Measurements from ENCODE around the gene SDHAF2. TPM values are rescaled to one million over a fixed set of nuclear protein-coding genes. Genes with fewer than 3 reads are reported as not detected.

The SDHAF2 gene
- total and polyA plus RNA-seq, 2 of the 13 experiments (the other 11 are each of a cell fraction or from before 2014, with no cell fraction given) = 44.2 to 70.4 TPM

DNA sequence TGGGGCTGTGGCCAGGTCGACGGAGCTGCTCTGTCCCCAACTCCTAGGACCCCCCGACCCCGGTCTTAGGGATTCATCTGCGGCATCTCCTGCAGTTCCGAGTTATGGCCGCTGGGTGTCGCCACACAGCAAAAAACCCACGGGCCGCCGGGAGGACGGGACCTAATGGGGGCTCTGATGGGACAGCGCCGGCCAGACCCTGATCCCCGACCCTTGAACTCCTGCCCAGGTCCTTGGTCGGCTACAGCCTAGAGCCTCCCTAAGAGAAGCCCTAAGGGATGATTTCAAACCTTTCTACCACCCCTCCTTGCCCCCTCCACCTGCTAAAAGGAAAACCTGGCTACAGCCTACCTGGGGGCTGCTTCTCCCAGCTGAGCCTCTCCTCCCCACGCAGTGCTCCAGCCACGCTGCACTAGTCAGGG is 47.8 kb downstream of the SDHAF2 start:
- H3K4me2 ChIP-seq (ENCODE audit: low read depth, low read length) = peak overlapping the region; percentile 30; the same call in 1 of the 2 replicates
- peaks cover 2 to 22% of the 10 kb centered on the region in 2 experiments; a peak in 4 of 5 replicates for H3K27me3 ChIP-seq (ENCODE audit: control insufficient read depth in 1 of 2, insufficient read depth in 2 of 2, low read length in 2 of 2)
- in situ Hi-C loops (cut with HindIII; ENCODE audit: extremely low pct_ligation_motif_present, low pct_unique_long_range_greater_than_20kb) = loop anchor here (5.0 kb wide), 2 partner anchors 40 to 160 kb away; no protein-coding TSS in a partner anchor
- 0% methylated on average over 2 of the region's 18 CpGs for WGBS (ENCODE audit: low lambda C conversion rate)
- H4K20me1 ChIP-seq (ENCODE audit: insufficient read depth, low read length) = no peaks in the 10 kb centered on the region
- H3K4me1 ChIP-seq (ENCODE audit: insufficient read depth, low read length) = peaks cover 27% of the 10 kb centered on the region
- intact Hi-C loops (cut with micrococcal nuclease; ENCODE audit: unreplicated experiment) = loop anchor here (1.0 to 2.0 kb wide), 3 partner anchors 40 to 161 kb away; no protein-coding TSS in a partner anchor
- CTCF ChIA-PET (ENCODE audit: low intra/inter-chr PET ratio, low total read pairs) = interaction anchor here (0.8 to 5.8 kb wide), 5 partner anchors 38 to 160 kb away, joined by 3 to 87 read pairs (median 5); no protein-coding TSS in a partner anchor
- peak; percentile 41 for ATAC-seq
- H3K36me3 ChIP-seq (replicated peaks in 1 of 2; ENCODE audit: control insufficient read depth in 1 of 2, insufficient read depth in 2 of 2, low read length in 2 of 2) = no peaks in the 10 kb centered on the region
- DNase-seq (ENCODE audit: low spot score) = no peak
- no peak overlapping the region for H2AFZ ChIP-seq (ENCODE audit: low read length)
- POLR2A ChIA-PET = no interaction called here
- no peak overlapping the region for H3K27ac ChIP-seq (ENCODE audit: extremely low read length, insufficient read depth, low read length)
- H3K9ac ChIP-seq (ENCODE audit: insufficient read depth, low read depth, low read length) = no peak overlapping the region
- no peaks in the 10 kb centered on the region for H3K79me2 ChIP-seq (ENCODE audit: insufficient read depth, low read length)
- no TSS peak for BruUV-seq (replicated peaks)
- H3K9me3 ChIP-seq (ENCODE audit: low read length) = no peaks in the 10 kb centered on the region
- no peak for FAIRE-seq
- no peak overlapping the region for H3K4me3 ChIP-seq (replicated peaks in 1 of 3; ENCODE audit: insufficient read depth in 1 of 3, low read depth in 2 of 3, low read length in 3 of 3)
- TF ChIP-seq ZNF562 (CRISPR knock-in tag; IDR thresholded peaks at IDR 0.05; ENCODE audit: borderline replicate concordance) (no peak), ZNF343 (CRISPR knock-in tag; IDR thresholded peaks at IDR 0.05) (no peak), ZNF687 (CRISPR knock-in tag; IDR thresholded peaks at IDR 0.05) (peak; percentile 30; the same call in 1 of the 2 replicates), ZNF576 (CRISPR knock-in tag; IDR thresholded peaks at IDR 0.05) (no peak), NFIC (IDR thresholded peaks at IDR 0.05; ENCODE audit: low read length) (no peak), SP5 (CRISPR knock-in tag; IDR thresholded peaks at IDR 0.05; ENCODE audit: borderline replicate concordance, low read depth) (no peak), RARG (CRISPR knock-in tag; IDR thresholded peaks at IDR 0.05; ENCODE audit: low read depth) (no peak), PCBP1 (IDR thresholded peaks at IDR 0.05; ENCODE audit: borderline replicate concordance, low read depth, low read length) (0 out of 2 replicates have a peak, but pooled peaks have one; percentile 31), JARID2 (CRISPR knock-in tag; IDR thresholded peaks at IDR 0.05; ENCODE audit: insufficient replicate concordance) (no peak), PAF1 (CRISPR knock-in tag; IDR thresholded peaks at IDR 0.05) (no peak), ERF (CRISPR knock-in tag; IDR thresholded peaks at IDR 0.05) (no peak), ZEB1 (IDR thresholded peaks at IDR 0.05; ENCODE audit: insufficient replicate concordance, low read depth) (no peak), PITX1 (CRISPR knock-in tag; IDR thresholded peaks at IDR 0.05) (0 out of 2 replicates have a peak, but pooled peaks have one; percentile 30), ZNF597 (CRISPR knock-in tag; IDR thresholded peaks at IDR 0.05) (no peak), ZSCAN20 (CRISPR knock-in tag; IDR thresholded peaks at IDR 0.05; ENCODE audit: borderline replicate concordance) (no peak), SP1 (IDR thresholded peaks at IDR 0.05) (no peak), SP1 (CRISPR knock-in tag; IDR thresholded peaks at IDR 0.05) (no peak)
- TF ChIP-seq, protein P1, sequence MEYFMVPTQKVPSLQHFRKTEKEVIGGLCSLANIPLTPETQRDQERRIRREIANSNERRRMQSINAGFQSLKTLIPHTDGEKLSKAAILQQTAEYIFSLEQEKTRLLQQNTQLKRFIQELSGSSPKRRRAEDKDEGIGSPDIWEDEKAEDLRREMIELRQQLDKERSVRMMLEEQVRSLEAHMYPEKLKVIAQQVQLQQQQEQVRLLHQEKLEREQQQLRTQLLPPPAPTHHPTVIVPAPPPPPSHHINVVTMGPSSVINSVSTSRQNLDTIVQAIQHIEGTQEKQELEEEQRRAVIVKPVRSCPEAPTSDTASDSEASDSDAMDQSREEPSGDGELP (IDR thresholded peaks at IDR 0.05; ENCODE audit: borderline replicate concordance, low read depth) = no peak
- TF ChIP-seq, protein P2, sequence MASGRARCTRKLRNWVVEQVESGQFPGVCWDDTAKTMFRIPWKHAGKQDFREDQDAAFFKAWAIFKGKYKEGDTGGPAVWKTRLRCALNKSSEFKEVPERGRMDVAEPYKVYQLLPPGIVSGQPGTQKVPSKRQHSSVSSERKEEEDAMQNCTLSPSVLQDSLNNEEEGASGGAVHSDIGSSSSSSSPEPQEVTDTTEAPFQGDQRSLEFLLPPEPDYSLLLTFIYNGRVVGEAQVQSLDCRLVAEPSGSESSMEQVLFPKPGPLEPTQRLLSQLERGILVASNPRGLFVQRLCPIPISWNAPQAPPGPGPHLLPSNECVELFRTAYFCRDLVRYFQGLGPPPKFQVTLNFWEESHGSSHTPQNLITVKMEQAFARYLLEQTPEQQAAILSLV (CRISPR knock-in tag; IDR thresholded peaks at IDR 0.05; ENCODE audit: borderline replicate concordance) = no peak
